A549 (cell line): ENCODE data around the gene MUC5AC.

Source experiments
- CEBPB ChIP-seq, 2 experiments: fragments of >200 bp in 1 of 2; sonication (Bioruptor Twin) in 1 of 2; formaldehyde crosslinking in 1 of 2; IDR thresholded peaks; 2 replicates each; pipeline ENCODE4 v1.6.1; 2012 to 2016
- EHMT2 ChIP-seq: fragments of 200-600 bp; sonication (generic); IDR thresholded peaks from 2 replicates; pipeline ENCODE4 v1.6.1; 2016; ENCODE audit warnings: antibody characterized with exemption, low read depth, mild to moderate bottlenecking, moderate library complexity
- EP300 ChIP-seq, 2 experiments: fragments of >200 bp; sonication (Bioruptor Twin); formaldehyde crosslinking; IDR thresholded peaks; 2 replicates in 1 of 2; 3 replicates in 1 of 2; pipeline ENCODE4 v1.6.1; 2016 to 2017
- MYC ChIP-seq: IDR thresholded peaks from 2 replicates; pipeline ENCODE4 v1.6.1; 2012; ENCODE audit warnings: mild to moderate bottlenecking, inconsistent platforms, low read length, improper control_type of control experiment, borderline replicate concordance
- POLR2A ChIP-seq: IDR thresholded peaks from 2 replicates; pipeline ENCODE4 v1.6.1; 2012; ENCODE audit warnings: mild to moderate bottlenecking, low read length
- POLR2AphosphoS2 ChIP-seq: conservative IDR thresholded peaks from 2 replicates; pipeline ENCODE4 v1.6.1; 2012; ENCODE audit warnings: low read length, improper control_type of control experiment, inconsistent platforms
- RFX5 ChIP-seq: fragments of 450-650 bp; IDR thresholded peaks from 2 replicates; pipeline ENCODE4 v1.7.1; 2014; ENCODE audit warnings: antibody characterized with exemption, mild to moderate bottlenecking, moderate library complexity
- RNF2 ChIP-seq: fragments of 200-600 bp; sonication (generic); IDR thresholded peaks from 2 replicates; pipeline ENCODE4 v1.6.1; 2016; ENCODE audit warnings: low read depth, mild to moderate bottlenecking, antibody characterized with exemption, moderate library complexity, borderline replicate concordance
- ZFP36 ChIP-seq: fragments of 450-650 bp; IDR thresholded peaks from 2 replicates; pipeline ENCODE4 v1.6.1; 2014; ENCODE audit warnings: borderline replicate concordance; ENCODE audit not compliant: partially characterized antibody
- TF ChIP-seq, protein P1 (sequence below): fragments of 200-600 bp; sonication (generic); IDR thresholded peaks from 2 replicates; pipeline ENCODE4 v1.6.1; 2016; ENCODE audit warnings: antibody characterized with exemption, mild to moderate bottlenecking, moderate library complexity
- TF ChIP-seq, protein P2 (sequence below): fragments of >200 bp; sonication (Bioruptor Twin); formaldehyde crosslinking; IDR thresholded peaks from 3 replicates; pipeline ENCODE4 v1.5.1; 2016
- TF ChIP-seq, protein P3 (sequence below): fragments of 150-350 bp; IDR thresholded peaks from 2 replicates; pipeline ENCODE4 v1.6.1; 2014; ENCODE audit warnings: low read depth, mild to moderate bottlenecking, low read length
- TF ChIP-seq, protein P4 (sequence below): IDR thresholded peaks from 2 replicates; pipeline ENCODE4 v1.6.1; 2012
- TF ChIP-seq, protein P5 (sequence below): fragments of >200 bp; sonication (Bioruptor Twin); formaldehyde crosslinking; IDR thresholded peaks from 2 replicates; pipeline ENCODE4 v1.6.1; 2016

DNA sequence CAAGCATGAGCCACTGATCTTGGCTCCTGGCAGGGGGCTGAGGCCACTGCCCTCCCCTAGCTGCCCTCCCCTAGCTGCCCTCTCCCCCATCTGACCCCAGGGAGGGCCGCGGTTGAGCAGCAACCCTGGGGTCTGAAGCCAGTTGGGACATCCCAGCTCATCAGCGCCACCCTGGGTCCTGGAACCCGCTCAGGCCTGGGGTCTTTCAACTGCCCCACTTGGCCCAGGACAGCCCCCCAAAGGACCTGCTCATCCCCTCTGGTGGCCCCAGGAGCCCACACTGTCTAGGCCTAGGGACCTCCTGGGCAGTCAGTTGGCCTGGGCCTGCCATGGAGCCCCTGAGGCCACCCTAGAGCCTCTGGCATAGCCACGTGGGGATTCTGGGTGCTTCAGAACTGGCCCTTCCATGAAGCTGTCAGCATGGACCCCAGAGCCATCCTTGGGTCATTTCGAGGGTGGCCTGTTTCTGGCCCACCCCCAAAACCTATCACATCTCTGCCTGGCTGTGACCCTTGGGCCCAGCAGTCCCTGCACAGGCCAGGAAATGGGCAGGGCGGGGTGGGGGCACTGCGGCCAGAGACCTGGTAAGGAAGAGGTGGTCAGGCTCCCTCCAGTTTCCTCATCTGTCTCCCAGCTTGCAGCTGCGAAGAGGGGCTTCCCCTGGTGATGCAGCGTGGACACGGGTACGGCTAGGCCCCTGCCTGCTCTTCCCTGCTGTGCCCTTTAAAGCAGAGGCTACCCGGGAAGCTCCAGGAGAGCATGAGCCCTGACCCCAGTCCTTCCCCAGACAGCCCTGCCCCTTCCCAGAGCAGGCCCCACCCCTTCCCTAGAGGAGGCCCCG lies 45.2 kb upstream of the MUC5AC start:
- TF ChIP-seq CEBPB (IDR thresholded peaks at IDR 0.05) (no peak), EP300 (IDR thresholded peaks at IDR 0.05) (no peak), POLR2AphosphoS2 (no peak), RFX5 (no peak), EHMT2 (no peak), RNF2 (no peak), ZFP36 (no peak), POLR2A (no peak), MYC (no peak)
- TF ChIP-seq, protein P1, sequence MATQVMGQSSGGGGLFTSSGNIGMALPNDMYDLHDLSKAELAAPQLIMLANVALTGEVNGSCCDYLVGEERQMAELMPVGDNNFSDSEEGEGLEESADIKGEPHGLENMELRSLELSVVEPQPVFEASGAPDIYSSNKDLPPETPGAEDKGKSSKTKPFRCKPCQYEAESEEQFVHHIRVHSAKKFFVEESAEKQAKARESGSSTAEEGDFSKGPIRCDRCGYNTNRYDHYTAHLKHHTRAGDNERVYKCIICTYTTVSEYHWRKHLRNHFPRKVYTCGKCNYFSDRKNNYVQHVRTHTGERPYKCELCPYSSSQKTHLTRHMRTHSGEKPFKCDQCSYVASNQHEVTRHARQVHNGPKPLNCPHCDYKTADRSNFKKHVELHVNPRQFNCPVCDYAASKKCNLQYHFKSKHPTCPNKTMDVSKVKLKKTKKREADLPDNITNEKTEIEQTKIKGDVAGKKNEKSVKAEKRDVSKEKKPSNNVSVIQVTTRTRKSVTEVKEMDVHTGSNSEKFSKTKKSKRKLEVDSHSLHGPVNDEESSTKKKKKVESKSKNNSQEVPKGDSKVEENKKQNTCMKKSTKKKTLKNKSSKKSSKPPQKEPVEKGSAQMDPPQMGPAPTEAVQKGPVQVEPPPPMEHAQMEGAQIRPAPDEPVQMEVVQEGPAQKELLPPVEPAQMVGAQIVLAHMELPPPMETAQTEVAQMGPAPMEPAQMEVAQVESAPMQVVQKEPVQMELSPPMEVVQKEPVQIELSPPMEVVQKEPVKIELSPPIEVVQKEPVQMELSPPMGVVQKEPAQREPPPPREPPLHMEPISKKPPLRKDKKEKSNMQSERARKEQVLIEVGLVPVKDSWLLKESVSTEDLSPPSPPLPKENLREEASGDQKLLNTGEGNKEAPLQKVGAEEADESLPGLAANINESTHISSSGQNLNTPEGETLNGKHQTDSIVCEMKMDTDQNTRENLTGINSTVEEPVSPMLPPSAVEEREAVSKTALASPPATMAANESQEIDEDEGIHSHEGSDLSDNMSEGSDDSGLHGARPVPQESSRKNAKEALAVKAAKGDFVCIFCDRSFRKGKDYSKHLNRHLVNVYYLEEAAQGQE: no peak
- TF ChIP-seq, protein P2, sequence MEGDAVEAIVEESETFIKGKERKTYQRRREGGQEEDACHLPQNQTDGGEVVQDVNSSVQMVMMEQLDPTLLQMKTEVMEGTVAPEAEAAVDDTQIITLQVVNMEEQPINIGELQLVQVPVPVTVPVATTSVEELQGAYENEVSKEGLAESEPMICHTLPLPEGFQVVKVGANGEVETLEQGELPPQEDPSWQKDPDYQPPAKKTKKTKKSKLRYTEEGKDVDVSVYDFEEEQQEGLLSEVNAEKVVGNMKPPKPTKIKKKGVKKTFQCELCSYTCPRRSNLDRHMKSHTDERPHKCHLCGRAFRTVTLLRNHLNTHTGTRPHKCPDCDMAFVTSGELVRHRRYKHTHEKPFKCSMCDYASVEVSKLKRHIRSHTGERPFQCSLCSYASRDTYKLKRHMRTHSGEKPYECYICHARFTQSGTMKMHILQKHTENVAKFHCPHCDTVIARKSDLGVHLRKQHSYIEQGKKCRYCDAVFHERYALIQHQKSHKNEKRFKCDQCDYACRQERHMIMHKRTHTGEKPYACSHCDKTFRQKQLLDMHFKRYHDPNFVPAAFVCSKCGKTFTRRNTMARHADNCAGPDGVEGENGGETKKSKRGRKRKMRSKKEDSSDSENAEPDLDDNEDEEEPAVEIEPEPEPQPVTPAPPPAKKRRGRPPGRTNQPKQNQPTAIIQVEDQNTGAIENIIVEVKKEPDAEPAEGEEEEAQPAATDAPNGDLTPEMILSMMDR: no peak
- TF ChIP-seq, protein P3, sequence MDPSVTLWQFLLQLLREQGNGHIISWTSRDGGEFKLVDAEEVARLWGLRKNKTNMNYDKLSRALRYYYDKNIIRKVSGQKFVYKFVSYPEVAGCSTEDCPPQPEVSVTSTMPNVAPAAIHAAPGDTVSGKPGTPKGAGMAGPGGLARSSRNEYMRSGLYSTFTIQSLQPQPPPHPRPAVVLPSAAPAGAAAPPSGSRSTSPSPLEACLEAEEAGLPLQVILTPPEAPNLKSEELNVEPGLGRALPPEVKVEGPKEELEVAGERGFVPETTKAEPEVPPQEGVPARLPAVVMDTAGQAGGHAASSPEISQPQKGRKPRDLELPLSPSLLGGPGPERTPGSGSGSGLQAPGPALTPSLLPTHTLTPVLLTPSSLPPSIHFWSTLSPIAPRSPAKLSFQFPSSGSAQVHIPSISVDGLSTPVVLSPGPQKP: no peak
- TF ChIP-seq, protein P4, sequence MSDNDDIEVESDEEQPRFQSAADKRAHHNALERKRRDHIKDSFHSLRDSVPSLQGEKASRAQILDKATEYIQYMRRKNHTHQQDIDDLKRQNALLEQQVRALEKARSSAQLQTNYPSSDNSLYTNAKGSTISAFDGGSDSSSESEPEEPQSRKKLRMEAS: no peak
- TF ChIP-seq, protein P5, sequence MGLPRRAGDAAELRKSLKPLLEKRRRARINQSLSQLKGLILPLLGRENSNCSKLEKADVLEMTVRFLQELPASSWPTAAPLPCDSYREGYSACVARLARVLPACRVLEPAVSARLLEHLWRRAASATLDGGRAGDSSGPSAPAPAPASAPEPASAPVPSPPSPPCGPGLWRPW: no peak
